SW480 (cell line): ENCODE measurements around the gene ZNF558.
"Not testable (repeated sequence)": the region's sequence is repeated elsewhere in the genome, so short reads cannot be mapped to it uniquely, and the experiment has no call there.

Experiments used
- DNase-seq: peaks from one replicate; pipeline ENCODE4 v3.0.0-alpha.2; 2016; ENCODE audit warnings: low spot score

ZNF558 gene

GRCh38 chr19:8794823-8795222 is 37.3 kb downstream of the ZNF558 start:
- no peak for DNase-seq

GRCh38 chr19:8773587-8773986 is 58.5 kb downstream of the ZNF558 start:
- DNase-seq = not testable (repeated sequence)

GRCh38 chr19:8769265-8769664 is 62.8 kb downstream of the ZNF558 start:
- DNase-seq = not testable (repeated sequence)

- DNase-seq = not testable (repeated sequence)
Observed at GRCh38 chr19:8767257-8767656, 64.8 kb downstream of the ZNF558 start.
